GM12864 (cell line): ENCODE results near the gene FMN1.
A peak's percentile ranks its signal among the peaks of the same experiment; 100 is the strongest.

ENCODE experiments used
- DNase-seq: peaks from one replicate; pipeline ENCODE4 v3.0.0-alpha.2; 2011; ENCODE audit warnings: low read depth
- H3K4me3 ChIP-seq: 2 replicates; pipeline ENCODE4 v1.5.1; 2011; ENCODE audit warnings: mild to moderate bottlenecking, low read depth, low read length, control low read depth
- TF ChIP-seq, protein P1 (sequence below): IDR thresholded peaks from 2 replicates; pipeline ENCODE4 v1.5.1; 2011; ENCODE audit warnings: low read depth, mild to moderate bottlenecking, moderate library complexity, low read length, control low read depth, inconsistent platforms; ENCODE audit errors: missing control alignments

FMN1 gene

DNA sequence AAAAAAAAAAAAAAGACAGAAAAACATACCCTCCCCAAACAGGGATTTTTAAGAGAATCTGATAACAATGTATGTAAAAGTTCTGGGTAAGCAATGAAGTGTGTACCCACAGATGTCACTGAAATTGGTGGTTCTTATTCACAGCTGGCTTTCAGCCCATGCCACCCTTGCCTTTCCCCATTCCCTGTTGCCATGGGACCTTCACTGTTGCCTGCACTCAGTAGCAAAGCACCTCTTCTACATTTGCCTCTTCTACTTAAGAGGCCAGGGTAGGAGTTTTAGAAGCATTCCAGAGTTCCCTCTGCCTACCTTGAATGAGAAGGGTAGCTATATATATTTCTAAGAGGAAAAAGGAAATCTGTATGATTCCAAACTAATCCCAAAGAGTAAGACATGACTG, 57.4 kb downstream of the FMN1 start:
- H3K4me3 ChIP-seq: no peak overlapping the region
- TF ChIP-seq, protein P1, sequence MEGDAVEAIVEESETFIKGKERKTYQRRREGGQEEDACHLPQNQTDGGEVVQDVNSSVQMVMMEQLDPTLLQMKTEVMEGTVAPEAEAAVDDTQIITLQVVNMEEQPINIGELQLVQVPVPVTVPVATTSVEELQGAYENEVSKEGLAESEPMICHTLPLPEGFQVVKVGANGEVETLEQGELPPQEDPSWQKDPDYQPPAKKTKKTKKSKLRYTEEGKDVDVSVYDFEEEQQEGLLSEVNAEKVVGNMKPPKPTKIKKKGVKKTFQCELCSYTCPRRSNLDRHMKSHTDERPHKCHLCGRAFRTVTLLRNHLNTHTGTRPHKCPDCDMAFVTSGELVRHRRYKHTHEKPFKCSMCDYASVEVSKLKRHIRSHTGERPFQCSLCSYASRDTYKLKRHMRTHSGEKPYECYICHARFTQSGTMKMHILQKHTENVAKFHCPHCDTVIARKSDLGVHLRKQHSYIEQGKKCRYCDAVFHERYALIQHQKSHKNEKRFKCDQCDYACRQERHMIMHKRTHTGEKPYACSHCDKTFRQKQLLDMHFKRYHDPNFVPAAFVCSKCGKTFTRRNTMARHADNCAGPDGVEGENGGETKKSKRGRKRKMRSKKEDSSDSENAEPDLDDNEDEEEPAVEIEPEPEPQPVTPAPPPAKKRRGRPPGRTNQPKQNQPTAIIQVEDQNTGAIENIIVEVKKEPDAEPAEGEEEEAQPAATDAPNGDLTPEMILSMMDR: no peak
- DNase-seq: no peak

DNA sequence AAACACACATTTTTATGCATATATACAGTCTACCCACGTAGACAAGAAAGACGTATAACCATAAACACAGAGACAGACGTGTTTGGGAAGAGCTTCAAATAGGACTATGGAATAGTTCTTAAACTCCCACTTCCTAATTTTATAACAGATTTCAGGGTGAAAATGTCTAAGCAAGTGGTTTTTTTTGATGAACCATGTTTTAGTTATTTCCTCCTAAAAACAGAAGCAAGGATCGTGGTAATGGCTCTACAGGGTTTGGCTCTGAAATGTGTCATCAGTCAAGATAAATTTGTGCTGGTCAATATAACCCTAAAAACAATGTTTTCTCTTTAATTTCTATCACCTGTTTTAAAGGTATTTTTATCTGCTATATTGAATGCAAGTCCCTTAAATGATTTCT, 58.2 kb downstream of the FMN1 start:
- TF ChIP-seq, protein P1: no peak
- H3K4me3 ChIP-seq: no peak overlapping the region
- DNase-seq: no peak

DNA sequence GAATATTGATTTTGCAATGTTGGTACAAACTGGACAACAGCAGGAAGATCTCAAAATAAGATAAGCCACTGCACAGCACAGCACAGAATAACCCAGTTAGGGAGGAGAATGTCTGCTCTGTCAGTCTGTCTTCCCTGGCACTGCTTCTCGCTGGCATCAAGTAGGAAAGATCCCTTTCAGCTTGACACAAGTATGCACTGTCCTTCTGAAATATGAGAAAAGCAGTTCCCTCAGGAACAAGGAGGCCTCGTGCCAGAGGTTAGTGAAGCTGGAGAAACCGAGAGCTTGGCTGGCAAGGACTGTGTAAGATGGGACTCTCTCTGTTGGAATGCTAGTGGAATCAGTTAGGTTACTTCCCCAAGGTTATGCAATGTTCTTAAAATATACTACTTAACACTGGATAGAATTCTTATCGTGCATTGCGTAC, 59.1 kb downstream of the FMN1 start:
- no peak overlapping the region for H3K4me3 ChIP-seq
- TF ChIP-seq, protein P1: no peak
- no peak for DNase-seq

DNA sequence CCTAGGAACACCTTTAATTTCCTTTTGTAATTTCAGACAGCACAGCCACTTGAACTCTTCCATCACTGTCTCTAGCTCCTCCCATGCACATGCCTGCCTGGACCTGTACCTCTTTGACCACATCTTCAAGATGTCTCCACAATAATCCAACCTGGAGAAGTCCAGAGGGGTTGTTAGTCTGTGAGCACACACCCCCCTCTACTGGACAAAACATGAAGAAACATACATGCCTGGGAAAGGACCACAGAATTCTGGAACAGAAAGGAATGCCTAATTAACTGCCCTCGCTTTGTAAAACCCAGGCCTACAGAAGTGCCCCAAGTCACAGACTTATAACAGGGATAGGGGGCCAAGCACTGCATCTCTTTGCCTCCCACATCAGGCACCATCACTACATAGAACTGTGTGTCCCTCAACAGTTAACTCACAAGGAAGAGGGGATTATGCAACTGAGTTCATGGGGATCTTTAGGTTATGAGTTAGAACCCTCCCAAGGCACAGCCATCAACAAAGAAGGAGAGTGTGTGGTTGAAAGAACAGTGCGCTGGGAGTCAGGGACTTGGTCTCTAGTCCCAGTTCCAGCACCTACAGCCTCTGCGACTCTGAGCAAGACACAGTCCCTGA, 61.7 kb downstream of the FMN1 start:
- DNase-seq: no peak
- H3K4me3 ChIP-seq: no peak overlapping the region
- TF ChIP-seq, protein P1: peak; percentile 52

DNA sequence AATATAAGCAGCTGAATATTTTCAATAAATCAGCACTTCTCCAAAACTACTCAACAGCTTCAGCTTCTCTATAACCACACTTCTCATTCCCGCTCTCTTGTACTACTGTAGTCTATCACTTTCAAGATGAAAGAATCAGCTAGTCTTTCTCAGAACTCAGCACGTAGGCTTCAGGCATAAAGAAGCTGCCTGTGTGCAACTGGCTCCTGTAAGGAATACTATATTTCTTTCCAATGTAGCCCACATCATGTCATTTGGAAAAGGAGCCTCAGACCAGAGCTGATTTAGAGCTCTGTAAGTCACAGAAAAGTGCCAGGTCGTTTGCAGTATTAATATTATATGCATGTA, 62.3 kb downstream of the FMN1 start:
- DNase-seq: no peak
- TF ChIP-seq, protein P1: no peak
- H3K4me3 ChIP-seq: no peak overlapping the region

DNA sequence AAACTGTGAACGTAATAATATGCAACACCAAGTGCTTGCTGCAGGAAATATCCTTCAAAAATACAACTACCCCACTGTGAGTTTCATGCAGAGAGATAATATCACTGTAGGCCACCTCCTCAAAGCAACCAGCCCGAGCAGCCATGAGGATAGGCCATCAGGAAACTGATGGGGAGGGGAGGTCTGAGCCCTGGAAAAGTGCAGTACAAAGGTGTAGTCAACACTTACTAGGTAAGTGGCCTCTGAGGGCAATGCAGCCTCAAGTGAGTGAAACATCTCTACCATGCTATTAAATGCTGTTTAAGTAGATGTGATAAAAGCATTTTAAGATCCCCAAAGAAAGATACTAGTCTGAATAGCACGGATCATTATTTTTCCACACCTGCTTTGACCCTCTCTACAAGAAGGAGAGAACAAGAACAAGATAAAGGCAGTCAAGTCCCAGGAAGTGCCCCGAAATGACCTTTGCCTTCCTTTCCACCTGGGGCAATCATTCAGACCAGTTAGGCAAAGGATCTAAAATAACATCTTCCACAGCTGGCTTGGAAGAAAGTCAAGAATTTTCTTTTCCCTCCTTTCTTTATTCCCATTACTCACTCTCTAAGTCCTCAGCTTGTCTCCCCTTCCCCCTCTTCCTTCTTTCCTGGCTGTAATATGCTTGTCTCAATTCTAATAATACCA, 62.8 kb downstream of the FMN1 start:
- no peak overlapping the region for H3K4me3 ChIP-seq
- DNase-seq: no peak
- TF ChIP-seq, protein P1: no peak

DNA sequence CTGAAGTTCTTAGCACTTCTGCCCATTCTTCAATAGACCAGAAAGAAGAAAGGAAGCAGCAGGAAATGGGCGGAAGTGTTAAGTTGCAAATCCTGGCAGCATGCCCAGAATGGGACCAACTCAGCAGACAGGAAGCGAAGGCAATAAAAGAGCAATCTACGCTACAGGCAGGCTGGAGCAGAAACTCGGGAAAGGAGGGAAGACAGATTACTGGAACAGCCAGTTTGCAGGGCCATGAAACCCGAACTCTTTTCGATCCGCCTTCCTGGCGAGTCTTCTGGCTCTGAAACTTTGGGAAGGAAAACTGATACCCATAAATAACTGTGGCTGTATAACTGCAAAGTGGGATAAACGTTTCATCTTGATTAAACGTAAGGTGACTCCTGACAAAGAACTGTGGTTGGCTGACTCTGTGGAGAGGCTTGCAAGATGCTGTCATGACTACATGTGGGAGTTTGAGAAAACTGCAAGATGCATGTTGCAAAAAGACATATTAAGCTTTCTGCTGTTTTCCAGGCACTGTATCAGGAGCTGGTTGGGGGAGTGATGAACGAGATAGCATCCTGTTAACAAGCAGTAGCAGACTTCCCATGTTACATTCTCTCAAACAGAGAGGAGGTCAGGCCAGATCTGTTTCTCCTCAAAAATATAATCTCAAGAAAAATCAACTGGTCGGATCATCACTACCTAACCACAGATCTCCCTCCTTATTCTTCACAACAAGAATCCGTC, 67.8 kb downstream of the FMN1 start:
- H3K4me3 ChIP-seq: no peak overlapping the region
- DNase-seq: no peak
- TF ChIP-seq, protein P1: no peak
